Panc1 (cell line): ENCODE measurements around the gene CACNA1E.

Source experiments
- POLR2AphosphoS5 ChIP-seq: IDR thresholded peaks from 2 replicates; pipeline ENCODE4 v1.6.1; 2012; ENCODE audit warnings: mild to moderate bottlenecking, low read depth, low read length, moderate library complexity
- SIN3A ChIP-seq: IDR thresholded peaks from 2 replicates; pipeline ENCODE4 v1.6.1; 2012; ENCODE audit warnings: low read depth, mild to moderate bottlenecking, low read length, moderate library complexity, borderline replicate concordance; ENCODE audit not compliant: insufficient read depth
- TCF7L2 ChIP-seq: IDR thresholded peaks from 2 replicates; pipeline ENCODE4 v1.6.1; 2011; ENCODE audit warnings: mild to moderate bottlenecking, low read depth, low read length, inconsistent platforms
- TF ChIP-seq, protein P1 (sequence below): fragments of 450-650 bp; IDR thresholded peaks from 2 replicates; pipeline ENCODE4 v1.5.1; 2017; ENCODE audit warnings: mild to moderate bottlenecking
- TF ChIP-seq, protein P2 (sequence below), 2 experiments: IDR thresholded peaks; 2 replicates each; pipeline ENCODE4 v1.6.1; 2011 to 2012; ENCODE audit warnings: low read depth in 2 of 2, control low read depth in 1 of 2, low read length in 1 of 2, mild to moderate bottlenecking in 1 of 2, moderate library complexity in 1 of 2; ENCODE audit not compliant: insufficient read depth in 1 of 2

DNA sequence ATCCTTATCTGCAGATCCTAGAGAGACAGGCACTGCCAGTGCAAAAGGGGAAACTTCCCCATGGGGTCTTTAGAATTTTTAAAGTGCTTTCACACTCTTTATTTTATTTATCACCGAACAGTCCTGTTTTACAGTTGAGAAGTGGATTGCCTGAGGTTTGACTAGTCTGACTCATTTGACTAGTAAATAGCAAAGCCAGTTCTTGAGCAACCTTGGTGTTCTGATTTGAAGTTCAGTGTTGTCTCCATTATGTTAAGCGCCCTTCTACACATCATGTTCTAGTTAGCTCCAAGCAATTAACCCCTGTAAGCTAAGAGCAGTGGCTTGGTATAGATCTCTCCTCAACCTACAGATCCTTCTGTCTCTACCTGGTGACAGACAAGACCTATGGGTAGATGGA is 262.9 kb downstream of the CACNA1E start:
- TF ChIP-seq, protein P1, sequence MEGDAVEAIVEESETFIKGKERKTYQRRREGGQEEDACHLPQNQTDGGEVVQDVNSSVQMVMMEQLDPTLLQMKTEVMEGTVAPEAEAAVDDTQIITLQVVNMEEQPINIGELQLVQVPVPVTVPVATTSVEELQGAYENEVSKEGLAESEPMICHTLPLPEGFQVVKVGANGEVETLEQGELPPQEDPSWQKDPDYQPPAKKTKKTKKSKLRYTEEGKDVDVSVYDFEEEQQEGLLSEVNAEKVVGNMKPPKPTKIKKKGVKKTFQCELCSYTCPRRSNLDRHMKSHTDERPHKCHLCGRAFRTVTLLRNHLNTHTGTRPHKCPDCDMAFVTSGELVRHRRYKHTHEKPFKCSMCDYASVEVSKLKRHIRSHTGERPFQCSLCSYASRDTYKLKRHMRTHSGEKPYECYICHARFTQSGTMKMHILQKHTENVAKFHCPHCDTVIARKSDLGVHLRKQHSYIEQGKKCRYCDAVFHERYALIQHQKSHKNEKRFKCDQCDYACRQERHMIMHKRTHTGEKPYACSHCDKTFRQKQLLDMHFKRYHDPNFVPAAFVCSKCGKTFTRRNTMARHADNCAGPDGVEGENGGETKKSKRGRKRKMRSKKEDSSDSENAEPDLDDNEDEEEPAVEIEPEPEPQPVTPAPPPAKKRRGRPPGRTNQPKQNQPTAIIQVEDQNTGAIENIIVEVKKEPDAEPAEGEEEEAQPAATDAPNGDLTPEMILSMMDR: no peak
- TF ChIP-seq POLR2AphosphoS5: no peak
- no peak for TF ChIP-seq TCF7L2
- TF ChIP-seq SIN3A: no peak
- TF ChIP-seq, protein P2, sequence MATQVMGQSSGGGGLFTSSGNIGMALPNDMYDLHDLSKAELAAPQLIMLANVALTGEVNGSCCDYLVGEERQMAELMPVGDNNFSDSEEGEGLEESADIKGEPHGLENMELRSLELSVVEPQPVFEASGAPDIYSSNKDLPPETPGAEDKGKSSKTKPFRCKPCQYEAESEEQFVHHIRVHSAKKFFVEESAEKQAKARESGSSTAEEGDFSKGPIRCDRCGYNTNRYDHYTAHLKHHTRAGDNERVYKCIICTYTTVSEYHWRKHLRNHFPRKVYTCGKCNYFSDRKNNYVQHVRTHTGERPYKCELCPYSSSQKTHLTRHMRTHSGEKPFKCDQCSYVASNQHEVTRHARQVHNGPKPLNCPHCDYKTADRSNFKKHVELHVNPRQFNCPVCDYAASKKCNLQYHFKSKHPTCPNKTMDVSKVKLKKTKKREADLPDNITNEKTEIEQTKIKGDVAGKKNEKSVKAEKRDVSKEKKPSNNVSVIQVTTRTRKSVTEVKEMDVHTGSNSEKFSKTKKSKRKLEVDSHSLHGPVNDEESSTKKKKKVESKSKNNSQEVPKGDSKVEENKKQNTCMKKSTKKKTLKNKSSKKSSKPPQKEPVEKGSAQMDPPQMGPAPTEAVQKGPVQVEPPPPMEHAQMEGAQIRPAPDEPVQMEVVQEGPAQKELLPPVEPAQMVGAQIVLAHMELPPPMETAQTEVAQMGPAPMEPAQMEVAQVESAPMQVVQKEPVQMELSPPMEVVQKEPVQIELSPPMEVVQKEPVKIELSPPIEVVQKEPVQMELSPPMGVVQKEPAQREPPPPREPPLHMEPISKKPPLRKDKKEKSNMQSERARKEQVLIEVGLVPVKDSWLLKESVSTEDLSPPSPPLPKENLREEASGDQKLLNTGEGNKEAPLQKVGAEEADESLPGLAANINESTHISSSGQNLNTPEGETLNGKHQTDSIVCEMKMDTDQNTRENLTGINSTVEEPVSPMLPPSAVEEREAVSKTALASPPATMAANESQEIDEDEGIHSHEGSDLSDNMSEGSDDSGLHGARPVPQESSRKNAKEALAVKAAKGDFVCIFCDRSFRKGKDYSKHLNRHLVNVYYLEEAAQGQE (IDR thresholded peaks at IDR 0.05; ENCODE audit: insufficient read depth in 1 of 2, low read depth in 2 of 2, low read length in 1 of 2): no peak
